Metanephros (tissue), 1 donor: ENCODE measurements around the gene DUSP7. TPM values are rescaled to one million over a fixed set of nuclear protein-coding genes. Genes with fewer than 3 reads are reported as not detected.

ENCODE experiments used
- total RNA-seq: library from RNA; depleted of rRNA; stranded (reverse); fragments of >200 nt; gene quantifications from one replicate; pipeline ENCODE4 v1.2.3, GENCODE V29; 2014

The DUSP7 gene, protein sequence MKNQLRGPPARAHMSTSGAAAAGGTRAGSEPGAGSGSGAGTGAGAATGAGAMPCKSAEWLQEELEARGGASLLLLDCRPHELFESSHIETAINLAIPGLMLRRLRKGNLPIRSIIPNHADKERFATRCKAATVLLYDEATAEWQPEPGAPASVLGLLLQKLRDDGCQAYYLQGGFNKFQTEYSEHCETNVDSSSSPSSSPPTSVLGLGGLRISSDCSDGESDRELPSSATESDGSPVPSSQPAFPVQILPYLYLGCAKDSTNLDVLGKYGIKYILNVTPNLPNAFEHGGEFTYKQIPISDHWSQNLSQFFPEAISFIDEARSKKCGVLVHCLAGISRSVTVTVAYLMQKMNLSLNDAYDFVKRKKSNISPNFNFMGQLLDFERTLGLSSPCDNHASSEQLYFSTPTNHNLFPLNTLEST
- 12.1 TPM for total RNA-seq

DNA sequence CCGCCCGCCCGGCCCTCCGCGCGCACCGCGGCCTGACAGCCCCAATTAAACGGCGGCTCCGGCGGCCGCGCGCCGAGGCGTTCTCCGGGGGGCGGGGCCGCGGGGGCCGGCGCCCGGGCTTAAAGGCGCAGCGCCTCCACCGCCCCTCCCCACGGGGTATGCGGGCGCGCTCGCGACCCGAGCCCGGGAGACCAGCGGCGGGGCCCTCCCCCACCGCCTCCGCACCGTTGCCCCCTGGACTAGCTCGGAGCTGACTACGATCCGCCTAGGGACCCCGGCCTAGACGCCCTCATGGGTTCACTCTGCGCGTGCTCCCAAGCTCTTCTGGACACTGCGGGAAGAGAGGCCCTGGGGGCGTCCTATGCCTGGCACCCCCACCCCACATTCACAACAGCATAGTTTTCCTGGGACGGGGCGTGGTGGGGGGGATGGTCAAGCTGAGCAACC, at the start of gene DUSP7:
Gene DUSP7, minus strand, starts transcription at position 51 of the 447 bp plus-strand sequence. CDS start 205 bp downstream, outside the sequence.

Other genes with a start within 250 kb of the DUSP7 start
- gene IQCF2, start 195.0 kb downstream of the DUSP7 start, total RNA-seq, result not detected
- not detected for gene IQCF5, start 181.0 kb downstream of the DUSP7 start, total RNA-seq
- not detected for gene IQCF1, start 153.2 kb downstream of the DUSP7 start, total RNA-seq
- 14.7 TPM for gene RRP9, start 114.7 kb downstream of the DUSP7 start, total RNA-seq
- 20.0 TPM for gene PARP3, start 114.2 kb downstream of the DUSP7 start, total RNA-seq
- 0.06 TPM for gene GPR62, start 101.2 kb downstream of the DUSP7 start, total RNA-seq
- 46.2 TPM for gene PCBP4, start 89.1 kb downstream of the DUSP7 start, total RNA-seq
- gene ABHD14B, start 82.5 kb downstream of the DUSP7 start, total RNA-seq, result 54.7 TPM
- 17.0 TPM for gene ABHD14A, start 81.5 kb downstream of the DUSP7 start, total RNA-seq
- 47.4 TPM for gene ACY1, start 73.0 kb downstream of the DUSP7 start, total RNA-seq
- 787 TPM for gene RPL29, start 60.7 kb downstream of the DUSP7 start, total RNA-seq
- 7.1 TPM for gene POC1A, start 97.9 kb upstream of the DUSP7 start, total RNA-seq
- 41.9 TPM for gene ALAS1, start 141.6 kb upstream of the DUSP7 start, total RNA-seq
- not detected for gene TLR9, start 169.1 kb upstream of the DUSP7 start, total RNA-seq
- gene TWF2, start 182.6 kb upstream of the DUSP7 start, total RNA-seq, result 36.0 TPM
- gene PPM1M, start 189.2 kb upstream of the DUSP7 start, total RNA-seq, result 15.0 TPM
- gene WDR82, start 222.1 kb upstream of the DUSP7 start, total RNA-seq, result 74.4 TPM
- gene GLYCTK, start 231.3 kb upstream of the DUSP7 start, total RNA-seq, result 22.8 TPM